ENCODE measurements around the gene COMMD9.
"Not testable (repeated sequence)": the region's sequence is repeated elsewhere in the genome, so short reads cannot be mapped to it uniquely, and the experiment has no call there.

COMMD9 gene

DNA sequence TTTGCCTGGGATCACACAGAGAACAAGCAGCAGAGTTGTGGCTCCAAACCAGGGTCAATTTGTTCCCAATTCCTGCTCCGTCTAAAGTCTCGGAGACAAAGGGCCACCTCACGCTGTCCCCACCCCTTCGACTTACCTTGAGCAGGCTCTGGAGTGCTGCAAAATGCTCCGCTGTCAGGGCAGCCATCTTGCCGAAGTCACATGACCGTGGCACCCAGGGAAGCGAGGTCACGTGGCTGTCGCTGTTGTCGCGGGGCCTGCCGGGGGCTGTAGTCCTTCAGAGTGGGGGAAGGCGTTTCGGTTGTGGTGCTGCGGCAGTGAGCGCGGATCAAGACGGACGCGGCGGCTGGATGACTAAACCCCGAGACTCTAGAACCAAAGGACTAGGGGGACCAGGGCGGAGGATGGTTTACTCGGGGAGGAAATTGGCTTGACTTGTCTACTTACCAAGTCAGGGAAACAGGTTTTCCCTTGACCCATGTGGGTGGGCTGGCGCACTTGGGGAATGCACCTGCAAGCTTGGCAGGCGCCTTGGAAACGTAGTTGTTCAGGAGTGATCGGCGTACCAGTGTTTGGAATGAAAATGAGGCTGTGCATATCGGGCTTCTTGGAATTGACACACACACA is at the start of gene COMMD9:
Gene COMMD9 (minus strand): TSS at position 199 of the 627 bp plus-strand sequence. CDS start 12 bp downstream, at position 187.
- peak; percentile 93 for DNase-seq (ENCODE audit: low read depth)

DNA sequence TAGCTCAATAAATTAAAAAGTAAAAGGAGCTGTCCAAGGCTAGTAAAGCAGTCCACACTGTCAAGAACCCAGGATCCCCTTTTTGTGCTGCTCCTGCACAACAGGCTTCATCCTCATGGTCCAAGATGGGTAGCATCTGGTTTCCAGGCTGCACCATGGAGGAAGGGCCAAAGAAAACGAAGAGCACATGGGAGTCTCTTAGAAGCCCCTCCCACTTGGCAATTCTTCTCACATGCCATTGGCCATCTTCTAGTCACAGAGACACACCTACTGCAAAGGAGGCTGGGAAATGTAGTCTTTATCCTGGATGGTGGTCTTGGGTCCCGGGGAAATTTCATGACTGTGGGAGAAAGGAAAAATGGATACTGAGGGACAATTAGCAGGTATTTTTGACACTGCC is 44.7 kb upstream of the COMMD9 start:
- DNase-seq (ENCODE audit: low read depth): peak; percentile 63

DNA sequence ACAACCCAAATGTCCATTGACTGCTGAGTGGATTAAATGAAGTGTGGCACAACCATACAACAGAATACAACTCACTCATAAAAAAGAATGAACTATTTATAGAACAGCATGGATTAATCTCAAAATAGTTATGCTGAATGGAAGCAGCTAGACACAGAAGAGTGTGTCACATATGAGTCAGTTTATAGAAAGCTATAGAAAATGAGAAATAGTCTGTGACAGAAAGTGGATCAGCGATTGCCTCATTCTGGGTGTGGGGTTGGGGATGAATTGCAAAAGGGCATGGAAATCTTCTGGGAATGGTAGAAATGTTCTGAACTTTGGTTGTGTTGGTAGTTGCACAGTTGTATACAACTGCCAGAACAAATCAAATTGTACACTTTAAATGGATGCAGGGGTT is 44.2 kb upstream of the COMMD9 start:
- peak; percentile 52 for DNase-seq (ENCODE audit: low read depth)

DNA sequence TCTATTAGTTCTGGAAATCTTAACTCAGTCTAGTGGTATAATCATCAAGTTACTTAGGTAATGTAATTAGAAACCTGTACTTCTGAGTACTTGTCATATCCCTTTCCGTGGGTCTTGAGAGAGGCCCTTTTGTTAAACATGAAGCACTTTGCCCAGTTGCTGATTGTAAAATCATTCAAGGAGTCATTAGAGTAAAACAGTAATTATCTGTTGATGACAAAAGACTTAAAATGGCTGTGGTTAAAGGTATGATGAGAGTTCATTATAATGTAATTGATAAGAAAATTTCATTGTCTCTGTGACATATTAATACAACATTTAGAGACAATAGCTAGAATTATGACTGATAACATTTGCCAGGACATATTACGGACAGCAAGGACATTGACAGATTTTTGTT is 41.2 kb upstream of the COMMD9 start:
- no peak for DNase-seq (ENCODE audit: low read depth)

DNA sequence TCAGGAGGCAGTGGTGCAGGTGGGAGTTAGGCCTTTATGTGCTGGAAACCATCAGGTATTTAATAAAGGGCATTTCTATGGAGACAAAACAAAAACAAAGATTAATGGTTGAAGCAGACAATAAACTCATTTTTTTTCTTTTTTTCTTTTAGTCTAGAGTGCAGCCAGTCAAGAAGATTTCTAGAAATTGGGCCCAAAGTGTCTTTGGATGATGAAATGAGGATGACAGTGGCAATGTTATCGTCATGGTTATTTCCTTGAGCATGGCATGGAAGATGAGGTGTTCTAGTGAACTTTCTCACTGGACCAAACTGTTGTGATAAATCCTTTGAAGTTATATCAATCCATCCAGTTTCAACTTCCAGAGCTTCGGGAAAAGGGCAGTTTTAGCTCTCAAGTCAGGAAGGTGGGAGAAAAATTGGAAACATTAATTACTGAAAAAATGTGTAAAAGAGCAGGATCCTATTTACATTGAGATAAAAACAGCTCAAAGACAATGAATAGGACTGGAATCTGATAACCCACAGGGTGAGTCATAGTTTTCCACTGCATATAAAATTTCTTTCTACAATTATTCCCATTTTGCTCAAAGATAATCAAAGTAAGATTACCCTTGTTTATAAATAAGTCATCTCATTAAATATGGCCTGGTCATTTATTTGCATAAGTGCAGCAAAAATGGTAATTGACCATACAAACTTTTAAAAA is 39.9 kb upstream of the COMMD9 start:
- no peak for DNase-seq (ENCODE audit: low read depth)

DNA sequence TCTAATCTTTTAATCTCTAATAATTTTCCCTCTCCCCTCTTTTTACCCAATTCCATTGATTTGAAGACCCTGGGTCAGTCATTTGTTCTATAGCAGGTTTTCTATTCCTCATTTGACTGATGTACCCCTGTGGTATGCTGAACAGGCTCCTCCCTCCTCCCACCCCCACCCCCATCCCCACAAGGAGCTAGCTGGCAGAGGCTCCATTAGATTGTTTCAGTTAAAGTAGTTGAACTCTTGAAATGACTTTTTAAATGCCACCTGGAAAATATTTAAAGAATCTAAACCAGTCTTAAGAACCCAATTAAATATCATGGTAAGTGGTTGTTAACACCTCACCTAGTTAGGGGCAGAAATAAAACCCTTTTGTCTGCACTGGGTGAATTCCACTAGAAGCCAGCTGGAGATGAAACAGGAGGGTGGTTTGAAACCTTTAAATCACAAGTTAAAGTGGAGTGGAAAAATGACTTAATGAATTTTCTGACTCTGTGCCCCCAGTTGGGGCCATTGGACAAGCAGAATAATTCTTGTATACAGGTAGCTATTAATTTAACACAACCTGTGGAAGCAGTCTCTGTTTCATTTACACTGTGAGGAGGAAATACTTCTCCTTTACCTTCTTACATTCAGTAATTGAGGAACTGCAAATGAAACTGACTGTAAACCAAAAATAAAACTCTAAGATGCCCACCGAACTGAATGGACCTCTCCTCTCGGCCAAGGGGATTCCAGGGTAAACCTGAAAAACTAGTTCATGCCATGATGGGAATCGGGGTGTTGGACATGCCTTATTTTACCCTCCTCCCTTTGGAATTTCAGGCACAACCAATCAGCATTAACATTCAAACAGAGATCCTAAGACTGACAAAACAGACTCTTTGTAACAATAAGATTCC is 37.5 kb upstream of the COMMD9 start:
- no peak for DNase-seq (ENCODE audit: low read depth)

DNA sequence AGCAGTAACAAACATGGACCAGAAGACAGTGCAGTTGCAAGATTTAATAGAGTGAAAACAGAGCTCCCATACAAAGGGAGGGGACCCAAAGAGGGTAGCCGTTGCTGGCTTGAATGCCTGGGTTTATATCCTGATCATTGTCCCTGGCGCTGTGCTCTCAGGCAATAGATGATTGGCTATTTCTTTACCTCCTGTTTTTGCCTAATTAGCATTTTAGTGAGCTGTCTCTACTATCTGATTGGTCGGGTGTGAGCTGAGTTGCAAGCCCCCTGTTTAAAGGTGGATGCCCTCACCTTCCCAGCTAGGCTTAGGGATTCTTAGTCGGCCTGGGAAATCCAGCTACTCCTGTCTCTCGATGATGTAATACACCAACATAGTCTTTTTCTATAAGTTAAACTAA is 36.2 kb upstream of the COMMD9 start:
- not testable (repeated sequence) for DNase-seq (ENCODE audit: low read depth)

DNA sequence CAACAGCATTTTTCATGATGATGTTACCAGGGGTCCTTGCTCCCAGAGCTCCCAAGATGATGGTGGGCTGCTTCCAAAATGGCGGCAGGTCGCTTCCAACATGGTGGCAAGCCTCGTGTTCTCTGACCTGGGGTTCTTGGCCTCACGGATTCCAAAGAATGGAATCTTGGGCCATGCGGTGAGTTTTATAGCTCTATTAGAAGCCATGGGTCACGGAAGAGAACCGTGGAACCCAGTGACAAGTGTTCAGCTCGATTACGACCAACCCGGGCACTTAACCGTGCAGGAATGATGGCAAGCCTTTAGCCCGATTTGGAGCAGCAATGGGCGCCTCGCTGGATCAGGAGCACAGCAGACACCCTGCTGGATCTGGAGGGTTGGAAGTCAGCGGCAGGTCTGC is 35.7 kb upstream of the COMMD9 start:
- DNase-seq (ENCODE audit: low read depth): not testable (repeated sequence)

DNA sequence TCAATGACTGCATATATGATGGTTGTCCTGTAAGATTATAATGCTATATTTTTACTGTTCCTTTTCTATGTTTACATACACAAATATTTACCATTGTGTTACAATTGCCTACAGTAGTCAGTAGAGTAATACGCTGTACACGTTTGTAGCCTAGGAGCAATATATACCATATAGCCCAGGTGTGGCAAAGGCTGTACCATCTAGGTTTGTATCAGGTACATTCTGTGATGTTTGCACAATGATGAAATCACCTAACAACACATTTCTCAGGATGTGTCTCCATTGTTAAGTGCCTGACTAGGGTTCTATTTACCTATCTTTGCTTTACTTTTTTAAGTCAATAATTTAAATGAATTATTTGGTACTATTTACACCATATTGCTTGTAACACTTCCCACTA is 28.8 kb upstream of the COMMD9 start:
- DNase-seq (ENCODE audit: low read depth): no peak

DNA sequence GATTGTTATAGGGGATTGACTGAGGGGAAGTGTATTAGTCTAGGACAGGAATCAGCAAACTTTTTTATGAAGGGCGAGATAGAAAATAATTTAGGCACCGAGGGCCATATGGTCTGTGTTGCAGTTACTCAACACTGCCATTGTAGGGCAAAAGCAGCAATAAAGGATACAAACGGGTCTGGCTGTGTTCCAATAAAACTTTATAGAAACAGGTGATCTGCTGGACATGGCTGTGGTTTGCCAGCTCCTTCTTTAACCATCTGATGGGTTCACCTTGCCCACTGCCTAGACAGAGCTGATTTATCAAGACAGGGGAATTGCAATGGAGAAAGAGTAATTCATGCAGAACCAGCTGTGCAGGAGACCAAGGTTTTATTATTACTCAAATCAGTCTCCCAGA is 26.8 kb upstream of the COMMD9 start:
- DNase-seq (ENCODE audit: low read depth): no peak

DNA sequence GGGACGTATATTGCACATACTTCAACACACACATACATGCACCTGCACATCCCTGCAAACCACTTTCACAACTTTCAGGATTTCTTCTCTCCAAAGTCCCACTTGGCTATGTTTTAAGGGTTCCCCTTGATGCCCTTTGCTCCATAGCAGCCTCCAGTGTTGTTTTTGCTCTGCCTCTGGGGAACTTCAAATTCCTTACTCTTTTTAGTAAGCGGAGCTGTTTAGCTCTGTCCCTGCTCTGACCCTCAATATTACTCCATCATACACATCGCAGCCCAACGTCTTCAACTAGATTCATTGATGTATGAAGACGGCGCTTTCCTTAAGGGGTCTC is 25.2 kb upstream of the COMMD9 start:
- no peak for DNase-seq (ENCODE audit: low read depth)

DNA sequence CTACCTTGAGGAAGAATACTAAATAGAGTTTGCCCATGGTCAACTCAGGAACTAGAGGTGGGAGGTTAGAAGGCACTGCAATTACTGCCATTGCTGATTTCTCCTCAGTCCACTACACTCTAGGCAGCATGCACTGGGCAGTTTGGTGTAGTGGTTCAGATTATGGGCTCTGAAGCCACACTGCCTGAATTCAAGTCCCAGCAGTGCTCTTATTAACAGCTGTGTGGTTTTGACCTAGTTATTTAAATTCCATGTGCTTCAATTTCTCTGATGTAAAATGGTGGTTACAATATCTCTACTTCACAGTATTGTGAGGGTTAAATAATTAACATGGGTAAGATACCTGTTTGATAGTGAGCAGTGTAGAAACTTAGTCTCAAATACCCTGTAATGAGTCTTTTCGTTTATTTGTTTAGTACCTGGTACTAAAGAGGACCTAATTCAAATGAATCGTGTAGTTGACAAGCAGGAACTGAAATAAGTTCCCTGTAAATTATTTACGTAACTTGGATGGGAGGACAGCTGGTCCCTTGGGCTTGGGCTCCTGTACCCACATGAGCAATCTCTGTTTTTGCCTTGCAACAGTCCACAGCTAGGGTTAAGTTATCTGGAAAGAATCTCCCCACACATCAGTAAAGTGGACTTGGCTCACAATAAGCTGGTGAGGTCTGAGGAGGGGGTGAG is 24.7 kb upstream of the COMMD9 start:
- DNase-seq (ENCODE audit: low read depth): no peak

DNA sequence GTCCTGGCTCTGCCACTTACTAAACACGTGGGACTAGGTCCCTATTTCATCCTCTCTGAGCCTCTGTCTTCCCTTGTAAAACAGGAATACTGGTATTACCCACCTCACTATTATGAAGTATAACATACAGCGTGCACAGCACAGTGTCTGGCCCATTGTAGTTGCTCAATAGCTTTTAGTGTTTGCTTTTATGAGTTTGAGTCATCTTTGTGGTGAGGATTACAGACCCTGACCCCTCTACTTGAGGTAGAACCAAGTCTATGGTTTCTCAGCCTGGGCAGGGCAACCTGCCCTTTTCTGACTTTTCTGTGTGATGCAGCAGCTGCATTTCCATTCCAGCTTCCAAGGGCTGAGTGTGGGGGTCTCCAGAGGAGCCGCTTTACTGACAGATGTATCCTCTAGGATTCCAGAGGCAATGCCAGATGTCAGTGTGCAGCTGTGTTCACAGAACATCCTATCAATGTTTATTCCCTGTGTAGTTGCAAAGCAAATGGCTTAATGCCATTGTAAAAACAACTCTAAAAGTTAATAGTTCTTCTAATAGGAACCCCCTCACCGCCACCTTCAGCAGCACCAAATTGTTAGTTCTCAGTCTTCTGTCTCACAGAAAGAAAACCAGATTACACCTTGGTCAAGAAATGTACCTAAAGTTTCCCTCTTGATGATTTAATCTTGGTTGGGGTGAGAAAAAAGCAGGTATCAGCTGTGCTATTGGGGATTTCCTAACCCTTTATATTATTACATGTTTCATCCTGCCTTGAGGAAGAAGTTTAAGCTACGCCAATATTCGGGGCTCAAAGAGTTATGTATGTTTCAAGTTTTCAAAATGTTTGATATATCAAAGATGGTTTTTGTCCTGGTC is 23.6 kb upstream of the COMMD9 start:
- peak; percentile 89 for DNase-seq (ENCODE audit: low read depth)

DNA sequence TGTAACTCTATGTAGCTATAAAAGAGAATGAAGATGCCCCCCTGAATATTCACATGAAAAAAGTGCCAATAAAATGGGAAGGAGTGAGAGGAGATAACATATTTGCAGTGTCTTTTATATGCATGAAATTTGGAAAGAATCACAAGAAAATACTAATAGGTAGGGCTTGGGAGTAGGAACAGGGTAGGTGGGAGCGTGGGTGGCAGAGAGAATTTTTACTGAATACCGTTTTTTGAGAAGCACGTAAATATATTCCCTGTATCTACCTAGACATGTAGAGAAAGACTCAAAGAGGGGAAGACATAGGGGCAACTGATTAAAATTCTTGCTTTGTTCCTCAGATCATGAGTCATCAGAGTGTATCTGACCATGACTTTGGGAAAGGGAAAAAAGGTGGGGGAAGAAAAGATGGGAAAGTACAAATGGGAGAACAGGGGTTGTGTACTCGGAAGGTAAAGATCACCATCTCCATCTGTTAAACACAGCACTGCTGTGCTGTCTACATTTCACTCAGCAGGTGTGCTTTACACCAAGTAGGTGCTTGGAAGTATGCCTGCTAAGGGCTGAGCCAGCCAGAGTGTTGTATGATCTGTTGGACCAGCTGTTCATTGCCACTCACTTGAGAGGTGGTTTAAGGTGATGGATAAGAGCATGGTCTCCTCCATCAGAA is 22.8 kb upstream of the COMMD9 start:
- no peak for DNase-seq (ENCODE audit: low read depth)

DNA sequence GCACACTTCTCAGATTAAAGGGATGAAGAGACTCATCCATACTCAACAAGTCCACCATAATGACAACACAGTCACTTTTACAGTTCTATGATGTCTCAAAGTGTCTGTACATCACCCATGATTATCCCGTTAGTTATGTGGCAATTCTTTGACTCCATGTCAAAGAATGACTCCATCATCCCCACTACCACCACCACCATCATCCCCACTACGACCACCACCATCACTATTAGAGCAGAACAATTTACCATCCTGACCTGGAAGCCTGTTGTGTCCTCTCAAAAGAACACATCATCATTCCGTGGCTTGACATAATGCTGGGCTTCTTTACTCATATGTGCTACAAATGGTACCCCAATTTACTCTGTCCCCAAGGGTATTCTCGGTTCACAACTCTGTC is 20.6 kb upstream of the COMMD9 start:
- no peak for DNase-seq (ENCODE audit: low read depth)

DNA sequence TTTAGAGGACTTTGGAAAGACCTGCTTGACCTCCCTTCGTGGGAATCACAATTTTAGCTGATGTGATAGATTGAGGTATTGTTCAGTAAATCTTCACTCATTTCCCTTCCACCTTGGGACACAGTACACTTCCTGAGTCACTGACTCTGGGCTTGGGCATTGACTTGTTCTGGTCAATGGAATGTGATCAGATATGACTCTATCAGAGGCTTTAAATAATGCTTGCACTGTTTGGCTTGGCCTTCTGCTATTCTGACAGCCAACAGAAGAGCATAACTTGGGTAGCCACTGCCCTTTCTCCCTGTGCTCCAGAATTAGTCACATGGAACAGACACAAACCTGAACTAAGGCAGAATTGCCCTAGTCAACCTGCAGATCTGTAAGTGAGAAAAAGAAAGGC is 19.4 kb upstream of the COMMD9 start:
- no peak for DNase-seq (ENCODE audit: low read depth)

DNA sequence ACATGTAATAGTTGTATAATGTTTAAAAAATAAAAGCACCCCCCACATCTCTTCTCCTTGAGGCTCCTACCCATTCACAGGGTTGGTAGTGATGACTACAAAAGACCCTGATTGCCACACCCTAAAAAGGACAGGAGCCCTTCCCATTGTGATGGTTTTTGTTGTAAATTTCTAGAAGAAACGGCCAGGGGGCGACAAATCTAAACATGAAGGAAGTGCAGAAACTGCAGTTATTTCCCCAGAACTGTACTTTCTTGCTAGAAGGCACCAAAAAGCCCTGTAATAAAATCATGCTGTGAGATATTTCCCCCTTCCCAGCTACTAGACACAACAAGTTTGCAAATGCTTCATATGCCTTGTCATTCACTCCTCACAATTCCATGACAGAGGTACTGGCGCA is 17.7 kb upstream of the COMMD9 start:
- DNase-seq (ENCODE audit: low read depth): peak; percentile 37

DNA sequence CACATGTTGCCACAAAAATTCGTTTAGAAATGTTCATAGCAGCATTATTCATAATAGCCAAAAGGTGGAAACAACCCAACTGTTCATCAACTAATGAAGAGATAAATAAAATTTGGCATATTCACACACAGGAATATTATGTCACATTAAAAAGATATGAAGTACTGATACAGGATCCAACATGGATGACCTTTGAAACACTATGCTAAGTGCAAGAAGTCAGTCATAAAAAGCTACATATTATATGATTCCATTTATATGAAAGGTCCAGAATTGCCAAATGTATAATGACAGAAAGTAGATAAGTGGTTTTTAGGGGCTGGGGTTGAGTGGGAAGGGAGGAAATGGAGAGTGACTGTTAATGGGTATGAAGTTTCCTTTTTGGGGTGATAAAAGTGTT is 15.8 kb upstream of the COMMD9 start:
- DNase-seq (ENCODE audit: low read depth): no peak

DNA sequence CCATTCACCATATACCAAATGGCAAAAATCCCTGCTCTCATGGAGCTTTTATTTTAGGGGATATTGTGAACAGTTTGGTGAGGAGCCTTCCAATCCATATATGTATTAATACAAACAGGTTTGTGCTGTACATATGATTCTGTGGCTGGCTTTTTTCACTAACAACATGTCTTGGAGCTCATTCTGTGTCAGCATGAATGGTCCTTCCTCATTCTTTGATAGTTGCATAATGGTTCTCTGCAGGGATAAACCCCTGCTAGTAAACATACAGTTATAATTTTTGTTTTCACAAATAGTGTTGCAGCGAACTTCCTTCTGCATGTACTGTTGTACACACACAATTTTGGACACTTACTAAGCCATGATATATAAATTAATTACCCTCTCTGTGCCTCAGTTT is 15.1 kb upstream of the COMMD9 start:
- DNase-seq (ENCODE audit: low read depth): peak; percentile 52

DNA sequence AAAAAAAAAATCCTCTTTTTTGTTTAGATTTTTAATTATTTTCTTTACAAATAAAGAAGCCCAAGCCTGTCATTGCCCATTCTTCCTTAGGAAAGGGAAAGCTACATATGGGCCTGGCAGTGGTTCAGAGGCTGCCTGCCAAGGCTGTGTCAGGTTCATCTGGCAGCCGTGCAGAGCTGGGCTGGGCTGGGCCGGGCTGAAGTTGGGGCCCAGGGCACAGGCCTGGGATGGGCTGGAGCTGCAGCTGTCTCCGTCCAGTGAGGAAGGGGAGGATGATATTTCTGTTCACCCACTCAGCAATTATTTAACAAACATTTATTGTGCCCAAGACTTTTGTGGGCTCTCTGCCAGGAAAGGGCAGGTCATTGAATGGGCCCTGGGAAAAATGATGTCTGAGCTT is 11.4 kb upstream of the COMMD9 start:
- DNase-seq (ENCODE audit: low read depth): no peak
